ENCODE measurements around the gene APBB2. TPM values are rescaled to one million over a fixed set of nuclear protein-coding genes. Genes with fewer than 3 reads are reported as not detected.
"Not testable (repeated sequence)": the region's sequence is repeated elsewhere in the genome, so short reads cannot be mapped to it uniquely, and the experiment has no call there.

APBB2 gene
- total RNA-seq, 2 donors from 2014 or later, result 134 to 137 TPM

DNA sequence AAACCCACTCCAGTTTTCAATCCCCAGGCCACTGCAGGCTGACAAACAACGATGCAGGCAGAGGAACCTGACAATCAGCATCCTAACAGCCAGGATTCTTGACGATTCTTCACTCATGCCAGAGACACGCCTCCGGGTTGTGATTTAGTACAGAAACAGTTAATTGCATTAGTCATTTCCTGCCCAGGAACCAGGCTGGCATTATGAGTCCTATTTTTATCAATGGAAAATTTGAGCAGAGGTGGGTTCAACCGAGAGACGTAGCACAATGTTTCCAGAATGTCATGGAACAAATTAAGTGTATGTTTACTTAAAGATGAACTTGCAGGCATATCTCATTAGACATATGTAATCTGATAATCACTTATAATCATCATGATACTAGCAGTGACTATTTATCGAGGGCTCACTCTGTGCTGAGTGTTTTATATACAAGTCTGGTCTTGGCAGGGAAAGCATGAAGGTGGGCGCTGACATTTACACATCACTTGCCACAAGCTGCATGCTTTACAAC lies 304.9 kb downstream of the APBB2 start:
- ATAC-seq (ENCODE audit: insufficient number of reproducible peaks, low FRiP score, low read depth) (peak; percentile 83), DNase-seq (ENCODE audit: low spot score) (no peak)
- TF ChIP-seq, protein P1, sequence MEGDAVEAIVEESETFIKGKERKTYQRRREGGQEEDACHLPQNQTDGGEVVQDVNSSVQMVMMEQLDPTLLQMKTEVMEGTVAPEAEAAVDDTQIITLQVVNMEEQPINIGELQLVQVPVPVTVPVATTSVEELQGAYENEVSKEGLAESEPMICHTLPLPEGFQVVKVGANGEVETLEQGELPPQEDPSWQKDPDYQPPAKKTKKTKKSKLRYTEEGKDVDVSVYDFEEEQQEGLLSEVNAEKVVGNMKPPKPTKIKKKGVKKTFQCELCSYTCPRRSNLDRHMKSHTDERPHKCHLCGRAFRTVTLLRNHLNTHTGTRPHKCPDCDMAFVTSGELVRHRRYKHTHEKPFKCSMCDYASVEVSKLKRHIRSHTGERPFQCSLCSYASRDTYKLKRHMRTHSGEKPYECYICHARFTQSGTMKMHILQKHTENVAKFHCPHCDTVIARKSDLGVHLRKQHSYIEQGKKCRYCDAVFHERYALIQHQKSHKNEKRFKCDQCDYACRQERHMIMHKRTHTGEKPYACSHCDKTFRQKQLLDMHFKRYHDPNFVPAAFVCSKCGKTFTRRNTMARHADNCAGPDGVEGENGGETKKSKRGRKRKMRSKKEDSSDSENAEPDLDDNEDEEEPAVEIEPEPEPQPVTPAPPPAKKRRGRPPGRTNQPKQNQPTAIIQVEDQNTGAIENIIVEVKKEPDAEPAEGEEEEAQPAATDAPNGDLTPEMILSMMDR (IDR thresholded peaks at IDR 0.05), result no peak
- Histone ChIP-seq H3K4me3 (peak overlapping the region; percentile 33), H3K36me3 (no peaks in the 10 kb centered on the region), H3K27ac (peak overlapping the region; percentile 83), H3K4me1 (ENCODE audit: control insufficient read depth in 1 of 2, low read depth in 2 of 2) (peaks cover 16 to 32% of the 10 kb centered on the region in 2 donors), H3K9me3 (no peaks in the 10 kb centered on the region), H3K27me3 (replicated peaks; ENCODE audit: insufficient read depth) (no peaks in the 10 kb centered on the region)

DNA sequence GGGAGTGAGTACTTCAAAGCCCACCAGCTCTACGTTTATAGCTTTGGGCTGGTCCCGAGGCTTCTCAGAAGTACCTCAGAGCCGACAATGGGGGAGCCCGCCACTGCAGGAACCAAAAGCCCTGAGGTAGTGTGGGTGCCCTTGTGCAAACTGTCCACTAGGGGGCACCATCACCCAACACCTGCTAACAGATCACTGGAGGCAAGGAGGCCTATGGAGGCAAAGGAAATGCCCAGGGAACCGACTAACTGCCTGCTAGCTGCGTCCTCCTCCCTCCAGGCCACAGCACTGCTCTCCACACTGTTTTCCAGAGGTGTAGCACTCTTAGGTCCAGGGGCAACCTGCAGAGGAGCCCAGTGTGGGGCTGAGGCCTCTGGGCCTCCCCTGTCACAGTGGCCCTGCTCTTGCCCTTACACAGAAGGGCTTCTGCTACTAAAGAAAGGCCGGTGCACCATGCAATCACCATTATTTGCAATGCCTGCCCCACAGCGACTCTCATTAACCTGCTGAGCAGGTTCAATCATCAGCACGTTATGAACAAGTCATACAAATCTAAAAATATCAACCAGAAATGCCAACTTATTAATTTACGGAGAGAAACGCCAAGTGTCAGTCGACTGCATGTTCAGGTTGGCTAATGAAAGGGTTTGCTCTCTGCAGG lies 305.5 kb downstream of the APBB2 start:
- TF ChIP-seq, protein P1 (IDR thresholded peaks at IDR 0.05), result peak; percentile 98
- DNase-seq (ENCODE audit: low spot score), result no peak
- Histone ChIP-seq H3K9me3 (no peaks in the 10 kb centered on the region), H3K4me1 (ENCODE audit: control insufficient read depth in 1 of 2, low read depth in 2 of 2) (peaks cover 16 to 32% of the 10 kb centered on the region in 2 donors), H3K36me3 (no peaks in the 10 kb centered on the region), H3K27ac (peak overlapping the region; percentile 83), H3K27me3 (replicated peaks; ENCODE audit: insufficient read depth) (no peaks in the 10 kb centered on the region), H3K4me3 (peak overlapping the region; percentile 33)
- ATAC-seq (ENCODE audit: insufficient number of reproducible peaks, low FRiP score, low read depth), result peak; percentile 74

DNA sequence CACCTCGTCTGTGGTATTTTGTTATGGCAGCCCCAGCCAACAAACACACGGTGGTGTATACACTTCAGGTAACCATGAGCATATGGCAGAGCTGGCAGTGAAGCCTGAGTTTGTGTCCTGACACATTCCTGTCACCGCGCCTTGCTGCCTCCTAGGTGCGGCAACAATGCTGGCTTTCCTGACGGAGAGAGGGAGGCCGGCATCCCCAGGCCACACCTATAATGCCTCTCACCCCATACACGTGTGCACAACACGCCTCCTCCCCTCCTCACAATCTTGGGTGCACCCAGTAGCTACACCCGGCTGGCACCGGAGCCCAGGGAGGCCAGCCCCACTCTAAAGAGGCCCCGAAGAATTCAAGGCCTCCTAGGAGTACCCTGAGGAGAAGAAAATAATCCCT lies 306.0 kb downstream of the APBB2 start:
- TF ChIP-seq, protein P1 (IDR thresholded peaks at IDR 0.05), result no peak
- no peaks in the 10 kb centered on the region for H3K27me3 ChIP-seq (replicated peaks; ENCODE audit: insufficient read depth)
- peaks cover 16 to 32% of the 10 kb centered on the region in 2 donors for H3K4me1 ChIP-seq (ENCODE audit: control insufficient read depth in 1 of 2, low read depth in 2 of 2)
- DNase-seq (ENCODE audit: low spot score) (no peak), ATAC-seq (ENCODE audit: insufficient number of reproducible peaks, low FRiP score, low read depth) (no peak)
- peak overlapping the region; percentile 83 for H3K27ac ChIP-seq
- no peaks in the 10 kb centered on the region for H3K36me3 ChIP-seq
- no peaks in the 10 kb centered on the region for H3K9me3 ChIP-seq
- no peak overlapping the region for H3K4me3 ChIP-seq

DNA sequence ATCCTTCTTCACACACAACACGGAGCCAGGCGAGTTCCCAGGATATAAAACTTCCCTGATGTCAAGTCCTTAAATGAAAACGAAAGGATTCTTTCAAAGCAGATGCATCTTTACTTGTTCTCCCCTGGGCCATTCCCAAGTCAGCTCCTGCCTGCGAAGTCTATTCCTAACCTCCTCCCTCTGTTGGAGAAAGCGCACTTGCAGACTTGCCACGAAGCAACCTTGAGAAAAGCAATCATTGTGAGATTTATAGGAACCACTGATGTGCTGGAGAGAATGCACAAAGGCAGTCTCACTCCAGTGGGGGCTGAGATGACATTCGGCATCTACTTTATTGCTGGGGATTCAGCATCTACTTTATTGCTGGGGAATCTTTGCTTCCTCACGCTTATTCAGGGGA lies 308.9 kb downstream of the APBB2 start:
- DNase-seq (ENCODE audit: low spot score) (no peak), ATAC-seq (ENCODE audit: insufficient number of reproducible peaks, low FRiP score, low read depth) (no peak)
- Histone ChIP-seq H3K36me3 (no peaks in the 10 kb centered on the region), H3K4me1 (ENCODE audit: control insufficient read depth in 1 of 2, low read depth in 2 of 2) (peaks cover 10 to 26% of the 10 kb centered on the region in 2 donors), H3K27ac (no peak overlapping the region), H3K4me3 (no peak overlapping the region), H3K9me3 (no peaks in the 10 kb centered on the region), H3K27me3 (replicated peaks; ENCODE audit: insufficient read depth) (no peaks in the 10 kb centered on the region)
- TF ChIP-seq, protein P1 (IDR thresholded peaks at IDR 0.05), result no peak

DNA sequence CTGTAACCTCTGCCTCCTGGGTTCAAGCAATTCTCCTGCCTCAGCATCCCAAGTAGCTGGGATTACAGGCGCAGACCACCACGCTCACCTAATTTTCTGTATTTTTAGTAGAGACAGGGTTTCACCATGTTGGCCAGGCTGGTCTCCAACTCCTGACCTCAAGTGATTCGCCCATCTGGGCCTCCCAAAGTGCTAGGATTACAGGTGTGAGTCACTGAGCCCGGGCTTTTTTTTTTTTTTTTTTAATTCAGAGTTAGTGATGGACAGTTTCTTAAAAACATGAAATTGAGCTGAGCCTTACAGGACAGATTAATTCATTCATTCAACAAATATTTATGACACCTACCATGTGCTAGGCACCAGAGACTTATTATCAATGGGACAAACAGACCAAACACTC lies 313.8 kb downstream of the APBB2 start:
- not testable (repeated sequence) for H3K4me3 ChIP-seq; H3K27ac ChIP-seq; H3K9me3 ChIP-seq; ATAC-seq (ENCODE audit: insufficient number of reproducible peaks, low FRiP score, low read depth); H3K36me3 ChIP-seq; H3K27me3 ChIP-seq (replicated peaks; ENCODE audit: insufficient read depth); H3K4me1 ChIP-seq (ENCODE audit: control insufficient read depth in 1 of 2, low read depth in 2 of 2); DNase-seq (ENCODE audit: low spot score)
